Motor neuron (in vitro differentiated cells): ENCODE measurements around the gene NT5C2. TPM values are rescaled to one million over a fixed set of nuclear protein-coding genes. Genes with fewer than 3 reads are reported as not detected.
A peak's percentile ranks its signal among the peaks of the same experiment; 100 is the strongest.
"Not testable (repeated sequence)": the region's sequence is repeated elsewhere in the genome, so short reads cannot be mapped to it uniquely, and the experiment has no call there.

ENCODE experiments used
- ATAC-seq, 8 experiments: fragments of 200-7000 bp; cut with Tn5 transposase; replicated peaks in 6 of 8; 2 replicates each; pipeline ENCODE4 v1.8.0; 2021; ENCODE audit warnings: mild to moderate bottlenecking in 8 of 8, moderate library complexity in 8 of 8
- H3K27ac ChIP-seq, 2 donors: fragments of 250-450 bp; sonication (Bioruptor Pico); 2 replicates each; pipeline ENCODE4 v1.9.0; 2021; ENCODE audit warnings: antibody characterized with exemption in 2 of 2, mild to moderate bottlenecking in 2 of 2, moderate library complexity in 1 of 2
- H3K4me1 ChIP-seq, 2 donors: fragments of 250-450 bp; sonication (Bioruptor Pico); replicated peaks in 1 of 2; 2 replicates each; pipeline ENCODE4 v1.6.1; 2021; ENCODE audit warnings: antibody characterized with exemption in 2 of 2, mild to moderate bottlenecking in 2 of 2, moderate library complexity in 1 of 2
- H3K4me3 ChIP-seq, 5 donors: fragments of 250-450 bp; sonication (Bioruptor Pico); 2 replicates each; pipeline ENCODE4 v1.9.0; 2021; ENCODE audit warnings: antibody characterized with exemption in 5 of 5, mild to moderate bottlenecking in 5 of 5, moderate library complexity in 4 of 5
- WGBS, 10 experiments: fragments of 450-650 bp; shearing (Covaris generic); methylation state at CpG; one replicate each; pipeline ENCODE4 v1.0.0; 2022; 5-methylcytosine and 5-hydroxymethylcytosine counted together
- in situ Hi-C, 9 experiments: fragments of 400-800 bp; cut with MboI; loops; one replicate each; pipeline ENCODE4 v1.15.0; 2021; ENCODE audit warnings: low sequenced_read_pairs in 9 of 9, low pct_unique_long_range_greater_than_20kb in 2 of 9; ENCODE audit not compliant: unreplicated experiment in 9 of 9
- total RNA-seq, 8 experiments: library from RNA; unstranded; fragments of 300-600 nt; gene quantifications; 2 replicates each; pipeline versions ENCODE4 v1.2.3 to v1.2.4, GENCODE V29; 2022

NT5C2 gene
- total RNA-seq, 8 experiments from 2014 or later = 39.5 to 103 (median 55.2) TPM

DNA sequence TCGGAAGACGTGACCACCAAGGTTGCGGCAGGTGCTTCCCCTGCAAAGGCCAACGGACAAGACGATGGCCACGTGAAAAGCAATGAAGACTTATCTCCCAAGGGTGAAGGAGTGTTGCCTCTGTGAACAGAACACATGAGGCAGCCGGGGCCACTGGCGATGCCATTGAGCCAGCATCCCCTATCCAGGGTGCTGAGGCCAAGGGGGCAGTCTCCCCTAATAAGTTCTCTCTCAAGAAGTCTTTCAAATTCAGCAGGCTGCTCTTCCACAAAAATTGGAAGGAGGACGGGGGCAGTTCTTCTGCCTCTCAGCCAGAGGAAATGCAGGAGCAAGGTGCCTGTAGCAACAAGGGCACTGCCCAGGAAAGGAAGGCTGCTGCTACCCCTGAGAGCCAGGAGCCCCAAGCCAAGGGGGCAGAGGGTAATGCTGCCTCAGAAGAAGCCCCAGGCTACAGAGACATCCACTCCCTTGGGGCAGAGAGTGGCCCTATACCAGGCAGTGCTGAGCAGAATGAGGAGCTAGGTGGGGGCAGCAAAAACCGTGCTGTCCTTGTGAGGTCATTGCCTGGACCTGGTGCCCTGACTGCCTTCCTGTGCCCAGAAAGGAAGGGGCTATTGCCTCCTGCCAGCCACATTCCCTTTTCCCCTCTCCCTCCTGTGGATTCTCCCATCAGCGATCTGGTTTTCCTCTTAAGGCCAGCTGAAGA lies 17.3 kb downstream of the NT5C2 start:
- H3K4me1 ChIP-seq = no peaks in the 10 kb centered on the region
- no peak overlapping the region for H3K27ac ChIP-seq
- in situ Hi-C loops = no loop called here
- no peak overlapping the region for H3K4me3 ChIP-seq
- no peak for ATAC-seq
- WGBS, 10 experiments = 83 to 100% (median 100%) methylated on average over 1 to 5 of the region's 11 CpGs; no CpG with 5 or more reads in 7 of the 10 experiments

DNA sequence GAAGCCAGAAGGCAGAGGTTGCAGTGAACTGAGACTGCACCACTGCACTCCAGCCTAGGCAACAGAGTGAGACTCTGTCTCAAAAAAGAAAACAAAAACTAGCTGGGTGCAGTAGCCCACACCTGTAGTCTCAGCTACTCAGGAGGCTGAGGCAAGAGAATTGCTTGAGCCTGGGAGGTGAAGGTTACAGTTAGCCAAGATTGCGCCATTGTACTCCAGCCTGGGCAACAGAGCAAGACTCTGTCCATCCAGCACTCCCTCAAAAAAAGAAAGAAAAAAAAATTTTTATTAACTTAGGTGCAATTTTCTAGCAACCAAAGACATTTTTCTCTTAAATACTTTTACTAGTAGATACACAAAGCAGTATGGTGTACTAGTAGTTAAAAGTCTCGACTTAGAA lies 18.7 kb downstream of the NT5C2 start:
- 88 to 100% (median 100%) methylated on average over 1 to 2 of the region's 2 CpGs; no CpG with 5 or more reads in 3 of the 10 experiments for WGBS, 10 experiments
- H3K4me1 ChIP-seq, H3K27ac ChIP-seq, in situ Hi-C loops, H3K4me3 ChIP-seq, ATAC-seq: not testable (repeated sequence)

DNA sequence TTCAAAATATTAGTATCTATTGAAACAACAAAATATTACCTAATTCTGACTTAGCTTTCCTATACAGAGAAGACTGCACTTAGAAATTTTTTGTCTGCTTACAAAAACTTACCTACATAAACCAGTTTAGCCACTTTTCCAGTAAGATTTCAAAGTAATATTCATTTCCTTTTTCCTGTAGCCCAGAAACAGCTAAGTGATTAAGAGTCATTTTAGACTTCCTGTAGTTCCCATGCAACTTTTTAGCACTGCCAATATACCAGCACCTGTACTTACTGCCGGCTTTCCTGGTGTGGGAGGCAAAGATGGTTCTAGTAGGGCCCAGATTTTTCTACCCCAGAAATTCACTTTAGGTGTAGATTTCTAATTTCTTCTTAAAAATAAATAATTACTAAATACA lies 21.8 kb downstream of the NT5C2 start:
- 75 to 100% (median 100%) methylated on average over 1 of the region's 1 CpG; no CpG with 5 or more reads in 5 of the 10 experiments for WGBS, 10 experiments
- Histone ChIP-seq H3K27ac (no peak overlapping the region), H3K4me1 (no peaks in the 10 kb centered on the region), H3K4me3 (no peak overlapping the region)
- in situ Hi-C loops = no loop called here
- no peak for ATAC-seq

DNA sequence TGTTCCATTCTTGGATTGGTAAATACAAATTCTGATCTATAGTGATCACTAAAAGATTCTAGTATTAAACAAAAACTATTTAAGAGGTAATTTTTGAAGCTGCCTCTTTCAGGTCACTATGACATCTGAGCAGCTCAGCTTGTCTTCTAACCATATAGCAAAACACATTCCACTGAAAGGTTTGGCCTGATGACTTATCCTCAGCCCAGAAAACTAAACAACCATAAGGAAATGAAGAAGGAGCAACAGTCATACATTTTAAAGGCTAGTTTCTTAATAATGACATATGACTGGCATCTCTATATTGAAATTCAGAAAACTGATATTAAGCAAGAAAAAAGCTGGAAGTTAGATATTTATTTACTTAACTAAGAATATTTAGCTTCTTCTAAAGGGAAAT lies 24.6 kb downstream of the NT5C2 start:
- Histone ChIP-seq H3K4me3 (no peak overlapping the region), H3K4me1 (no peaks in the 10 kb centered on the region), H3K27ac (no peak overlapping the region)
- in situ Hi-C loops = no loop called here
- no peak for ATAC-seq

- H3K4me1 ChIP-seq, H3K27ac ChIP-seq, in situ Hi-C loops, H3K4me3 ChIP-seq, ATAC-seq: not testable (repeated sequence)
- WGBS, 10 experiments = 92 to 100% (median 98%) methylated on average over 1 to 5 of the region's 5 CpGs; no CpG with 5 or more reads in 1 of the 10 experiments
Measured at GRCh38 chr10:103167554-103167953, 25.5 kb downstream of the NT5C2 start.

DNA sequence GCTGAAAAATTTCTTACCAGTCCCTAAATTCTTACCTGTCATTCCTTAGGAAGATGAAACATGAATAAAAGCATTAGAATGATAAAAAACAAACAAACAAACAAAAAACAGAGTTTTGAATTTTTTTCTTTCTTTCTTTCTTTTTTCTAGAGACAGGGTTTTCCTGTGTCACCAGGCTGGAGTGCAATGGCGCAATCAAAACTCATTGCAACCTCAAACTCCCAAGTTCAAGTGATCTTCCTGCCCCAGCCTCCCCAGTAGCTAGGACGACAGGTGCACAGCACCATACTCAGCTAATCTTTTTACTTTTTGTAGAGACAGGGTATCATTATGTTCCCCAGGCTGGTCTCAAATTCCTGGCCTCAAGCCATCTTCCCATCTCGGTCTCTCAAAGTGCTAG lies 26.5 kb downstream of the NT5C2 start:
- H3K4me1 ChIP-seq = no peaks in the 10 kb centered on the region
- in situ Hi-C loops = no loop called here
- H3K27ac ChIP-seq = no peak overlapping the region
- H3K4me3 ChIP-seq = no peak overlapping the region
- WGBS, 10 experiments = 96 to 100% (median 100%) methylated on average over 1 to 3 of the region's 3 CpGs; no CpG with 5 or more reads in 1 of the 10 experiments
- no peak for ATAC-seq

DNA sequence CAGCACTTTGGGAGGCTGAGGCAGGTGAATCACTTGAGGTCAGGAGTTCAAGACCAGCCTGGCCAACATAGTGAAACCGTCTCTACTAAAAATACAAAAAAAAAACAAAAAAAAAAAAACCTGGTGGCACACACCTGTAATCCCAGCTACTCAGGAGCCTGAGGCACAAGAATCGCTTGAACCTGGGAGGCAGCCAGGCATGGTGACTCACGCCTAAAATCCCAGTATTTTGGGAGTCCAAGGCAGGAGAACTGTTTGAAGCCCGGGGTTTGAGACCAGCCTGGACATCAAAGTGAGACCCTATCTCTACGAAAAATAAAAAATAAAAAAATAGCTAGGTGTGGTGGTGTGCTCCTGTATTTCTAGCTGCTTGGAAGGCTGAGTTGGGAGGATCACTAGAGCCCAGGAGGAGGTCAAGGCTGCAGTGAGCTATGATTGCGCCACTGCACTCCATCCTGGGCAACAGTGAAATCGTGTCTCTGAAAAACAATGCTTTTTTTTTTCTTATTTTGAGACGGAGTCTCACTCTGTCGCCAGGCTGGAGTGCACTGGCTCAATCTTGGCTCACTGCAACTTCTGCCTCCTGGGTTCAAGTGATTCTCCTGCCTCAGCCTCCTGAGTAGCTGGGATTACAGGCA lies 29.2 kb downstream of the NT5C2 start:
- WGBS, 10 experiments = 86 to 100% (median 93%) methylated on average over 2 to 8 of the region's 9 CpGs
- H3K4me1 ChIP-seq, H3K27ac ChIP-seq, in situ Hi-C loops, H3K4me3 ChIP-seq, ATAC-seq: not testable (repeated sequence)

DNA sequence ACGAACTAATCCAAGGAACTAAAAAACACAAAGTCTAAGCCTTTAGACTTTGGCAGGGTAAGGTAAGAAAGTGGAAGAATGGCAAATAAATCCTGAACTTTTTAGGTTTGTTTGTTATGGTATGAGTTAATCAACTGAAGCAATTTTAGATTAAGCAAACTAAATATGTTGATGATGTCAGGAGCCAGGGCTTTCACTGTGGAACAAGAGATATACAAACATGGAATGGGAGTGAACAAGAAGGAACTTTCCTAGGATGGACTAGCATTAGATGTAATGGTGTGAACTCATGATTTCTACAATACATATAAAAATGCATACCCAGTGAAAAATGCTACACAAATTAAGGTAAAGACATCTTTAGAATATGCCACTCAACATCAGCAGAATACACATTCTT lies 35.8 kb downstream of the NT5C2 start:
- in situ Hi-C loops = no loop called here
- 87 to 100% (median 94%) methylated on average over 1 of the region's 1 CpG; no CpG with 5 or more reads in 1 of the 10 experiments for WGBS, 10 experiments
- Histone ChIP-seq H3K4me1 (peaks cover 0 to 8% of the 10 kb centered on the region in 2 donors), H3K4me3 (no peak overlapping the region), H3K27ac (no peak overlapping the region)
- no peak for ATAC-seq

DNA sequence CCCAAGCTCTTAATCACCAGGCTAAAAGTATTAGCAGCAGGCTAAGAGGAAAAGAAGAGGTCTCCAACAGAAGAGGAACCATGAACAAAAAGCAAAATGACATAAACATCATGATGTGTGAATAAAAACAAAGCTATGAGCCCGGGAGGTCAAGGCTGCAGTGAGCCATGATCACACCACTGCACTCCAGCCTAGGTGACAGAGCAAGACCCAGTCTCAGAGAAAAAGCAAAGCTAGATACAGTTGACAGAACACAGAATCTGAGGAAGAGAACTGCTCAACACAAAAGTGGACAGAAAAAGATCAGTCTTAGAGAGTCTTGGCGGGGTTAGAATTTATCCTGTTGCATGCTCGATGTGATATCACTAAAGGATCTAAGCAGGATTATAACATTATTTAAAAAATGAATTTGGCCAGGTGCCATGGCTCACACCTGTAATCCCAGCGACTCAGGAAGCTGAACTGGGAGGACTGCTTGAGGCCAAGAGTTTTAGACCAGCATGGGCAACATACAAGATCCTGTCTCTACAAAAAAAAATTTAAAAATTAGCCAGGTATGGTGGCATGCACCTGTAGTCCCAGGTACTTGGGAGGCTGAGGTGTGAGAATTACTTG lies 37.5 kb downstream of the NT5C2 start:
- H3K4me3 ChIP-seq = no peak overlapping the region
- H3K27ac ChIP-seq = no peak overlapping the region
- peak in 1 of 8 experiments; percentile 14 for ATAC-seq
- whole genome bisulfite sequencing, 10 experiments = 81 to 100% (median 89%) methylated on average over 1 to 4 of the region's 4 CpGs
- in situ Hi-C loops = no loop called here
- peaks cover 0 to 8% of the 10 kb centered on the region in 2 donors for H3K4me1 ChIP-seq

GRCh38 chr10:103154521-103155299 lies 38.4 kb downstream of the NT5C2 start:
- peak in 1 of 8 experiments; percentile 58 for ATAC-seq
- in situ Hi-C loops = no loop called here
- H3K4me1 ChIP-seq = peaks cover 0 to 8% of the 10 kb centered on the region in 2 donors
- H3K4me3 ChIP-seq = no peak overlapping the region
- H3K27ac ChIP-seq = no peak overlapping the region
- WGBS, 10 experiments = 50 to 100% (median 75%) methylated on average over 1 to 3 of the region's 3 CpGs

GRCh38 chr10:103153302-103154197 lies 39.5 kb downstream of the NT5C2 start:
- peak in 2 of 8 experiments; percentile 50 to 81 for ATAC-seq
- in situ Hi-C loops = no loop called here

GRCh38 chr10:103149991-103150622 lies 43.0 kb downstream of the NT5C2 start:
- in situ Hi-C loops = no loop called here

More at GRCh38 chr10:103153302-103154197, 39.5 kb downstream of the NT5C2 start:
- peaks cover 0 to 8% of the 10 kb centered on the region in 2 donors for H3K4me1 ChIP-seq
- 14 to 66% (median 36%) methylated on average over 3 to 8 of the region's 8 CpGs for WGBS, 10 experiments
- peak overlapping the region in 1 of 2 donors; percentile 76 for H3K27ac ChIP-seq
- peak overlapping the region in 1 of 5 donors; percentile 11 for H3K4me3 ChIP-seq

More at GRCh38 chr10:103149991-103150622, 43.0 kb downstream of the NT5C2 start:
- no peak for ATAC-seq
- no peak overlapping the region for H3K27ac ChIP-seq
- 58 to 100% (median 89%) methylated on average over 1 to 2 of the region's 2 CpGs; no CpG with 5 or more reads in 1 of the 10 experiments for WGBS, 10 experiments
- no peak overlapping the region for H3K4me3 ChIP-seq
- H3K4me1 ChIP-seq = peaks cover 0 to 12% of the 10 kb centered on the region in 2 donors
